Naive thymus-derived CD4-positive, alpha-beta T cell (primary cell): Measurements from ENCODE around the gene RIPOR1. TPM values are rescaled to one million over a fixed set of nuclear protein-coding genes. Genes with fewer than 3 reads are reported as not detected.

Experiments
- ATAC-seq: fragments of 150-1000 bp; cut with Tn5 transposase; 2 replicates; pipeline ENCODE4 v1.10.0; 2021; ENCODE audit warnings: mild to moderate bottlenecking, moderate library complexity
- CTCF ChIA-PET: fragments of 350-600 bp; sonication (Branson Sonifier 250); formaldehyde crosslinking; loops from one replicate; lab custom pipeline; 2021; ENCODE audit warnings: antibody characterized with exemption; lab: Charles Lee
- POLR2A ChIA-PET: fragments of 350-600 bp; sonication (Branson Sonifier 250); formaldehyde crosslinking; loops from one replicate; lab custom pipeline; 2021; ENCODE audit warnings: antibody characterized with exemption, inconsistent platforms; lab: Charles Lee
- DNase-seq, 9 donors: peaks; one replicate each; pipeline versions ENCODE4 v3.0.0 to v3.0.0-alpha.2; 2020 to 2022; ENCODE audit warnings: mixed read lengths in 1 of 9
- H3K27ac ChIP-seq: one replicate; pipeline ENCODE4 v1.7.0; 2013; ENCODE audit warnings: mild to moderate bottlenecking, low read depth, low read length, moderate library complexity
- H3K27me3 ChIP-seq, 2 donors: one replicate each; pipeline ENCODE4 v1.7.0; 2013; ENCODE audit warnings: low read length in 2 of 2, mild to moderate bottlenecking in 2 of 2, moderate library complexity in 2 of 2; ENCODE audit not compliant: control insufficient read depth in 2 of 2, insufficient read depth in 2 of 2
- H3K36me3 ChIP-seq, 3 experiments: 1 replicate in 2 of 3; 2 replicates in 1 of 3; pipeline ENCODE4 v1.7.0; 2013; ENCODE audit warnings: low read length in 3 of 3, mild to moderate bottlenecking in 3 of 3, moderate library complexity in 1 of 3; ENCODE audit not compliant: insufficient read depth in 3 of 3, control insufficient read depth in 2 of 3
- H3K4me1 ChIP-seq, 2 donors: one replicate each; pipeline ENCODE4 v1.7.0; 2013; ENCODE audit warnings: low read length in 2 of 2, mild to moderate bottlenecking in 2 of 2, moderate library complexity in 1 of 2; ENCODE audit not compliant: control insufficient read depth in 2 of 2, insufficient read depth in 2 of 2
- H3K4me3 ChIP-seq: 2 replicates; pipeline ENCODE4 v1.7.0; 2013; ENCODE audit warnings: mild to moderate bottlenecking, low read length
- H3K9me3 ChIP-seq, 3 experiments: 1 replicate in 2 of 3; 2 replicates in 1 of 3; pipeline ENCODE4 v1.7.0; 2013; ENCODE audit warnings: low read length in 3 of 3; ENCODE audit not compliant: control insufficient read depth in 2 of 3
- H3K27ac Mint-ChIP-seq, 9 donors: one replicate each; pipeline ENCODE4 v1.8.0; 2020 to 2022; ENCODE audit warnings: mixed read lengths in 9 of 9, mild to moderate bottlenecking in 8 of 9, moderate library complexity in 5 of 9, inconsistent platforms in 2 of 9
- H3K27me3 Mint-ChIP-seq, 5 donors: one replicate each; pipeline ENCODE4 v1.8.0; 2021 to 2022; ENCODE audit warnings: mixed read lengths in 5 of 5, mild to moderate bottlenecking in 1 of 5
- H3K36me3 Mint-ChIP-seq, 5 donors: one replicate each; pipeline ENCODE4 v1.8.0; 2020 to 2022; ENCODE audit warnings: mixed read lengths in 5 of 5, mild to moderate bottlenecking in 3 of 5, inconsistent platforms in 1 of 5
- H3K4me1 Mint-ChIP-seq, 7 donors: one replicate each; pipeline ENCODE4 v1.8.0; 2020 to 2022; ENCODE audit warnings: mixed read lengths in 7 of 7, mild to moderate bottlenecking in 3 of 7, inconsistent platforms in 1 of 7
- H3K4me3 Mint-ChIP-seq, 10 donors: one replicate each; pipeline ENCODE4 v1.8.0; 2020 to 2022; ENCODE audit warnings: mild to moderate bottlenecking in 10 of 10, mixed read lengths in 10 of 10, moderate library complexity in 6 of 10, inconsistent platforms in 2 of 10
- H3K9me3 Mint-ChIP-seq, 11 donors: one replicate each; pipeline ENCODE4 v1.8.0; 2020 to 2022; ENCODE audit warnings: mixed read lengths in 11 of 11, mild to moderate bottlenecking in 4 of 11, inconsistent platforms in 1 of 11, moderate library complexity in 1 of 11
- intact Hi-C, 2 donors: fragments of 100-400 bp; cut with micrococcal nuclease; formaldehyde crosslinking; loops; one replicate each; pipeline ENCODE4 v1.15.1; 2023
- polyA plus RNA-seq, 2 donors: library from polyadenylated mRNA; unstranded; fragments of 300-500 nt; fragmentation: Illumina TruSeq; gene quantifications; one replicate each; pipeline ENCODE4 v1.2.3, GENCODE V29; 2021
- total RNA-seq, 6 experiments: library from RNA in 5 of 6; stranded (reverse) in 5 of 6; gene quantifications; 1 replicate in 5 of 6; 2 replicates in 1 of 6; pipeline ENCODE4 v1.2.3 and lab custom pipeline; 2021 to 2026

RIPOR1 gene
- total and polyA plus RNA-seq, 7 experiments from 2014 or later, result 2.5 to 103 (median 47.2) TPM

- no peak for ATAC-seq
- POLR2A ChIA-PET, result interaction anchor here (0.9 to 20.8 kb wide), 5 partner anchors 13 to 122 kb away, joined by 3 to 581 read pairs (median 41); partner anchors contain the start of genes ACD, C16orf86, CARMIL2 and CTCF
- intact Hi-C loops, result no loop called here
- Mint-ChIP-seq H3K36me3 (peaks cover 0 to 21% (median 4%) of the 10 kb centered on the region in 5 donors), H3K4me1 (peaks cover 33 to 57% (median 54%) of the 10 kb centered on the region in 7 donors), H3K27me3 (no peaks in the 10 kb centered on the region), H3K27ac (peak overlapping the region in 2 of 9 donors; percentile 76 to 98), H3K9me3 (peaks cover 0 to 2% (median 0%) of the 10 kb centered on the region in 11 donors), H3K4me3 (no peak overlapping the region)
- no peak for DNase-seq
- H3K27ac ChIP-seq, result no peak overlapping the region
- peaks cover 0 to 27% (median 0%) of the 10 kb centered on the region in 3 experiments for H3K36me3 ChIP-seq
- H3K9me3 ChIP-seq, result no peaks in the 10 kb centered on the region
- H3K27me3 ChIP-seq, result no peaks in the 10 kb centered on the region
- H3K4me3 ChIP-seq, result no peak overlapping the region
- CTCF ChIA-PET, result interaction anchor here (0.8 to 6.0 kb wide), 5 partner anchors 15 to 125 kb away, joined by 3 to 256 read pairs (median 20); partner anchors contain the start of genes C16orf86, CARMIL2, CTCF and ENKD1
- peaks cover 19 to 38% of the 10 kb centered on the region in 2 donors for H3K4me1 ChIP-seq
Measured at GRCh38 chr16:67545665-67546024, 17.0 kb downstream of the RIPOR1 start.

- peaks cover 19 to 38% of the 10 kb centered on the region in 2 donors for H3K4me1 ChIP-seq
Measured at GRCh38 chr16:67546091-67546501, 17.5 kb downstream of the RIPOR1 start.

GRCh38 chr16:67546761-67547422 is 18.3 kb downstream of the RIPOR1 start:
- peaks cover 0 to 18% (median 0%) of the 10 kb centered on the region in 3 experiments for H3K36me3 ChIP-seq
- H3K9me3 Mint-ChIP-seq, result peaks cover 0 to 2% (median 0%) of the 10 kb centered on the region in 11 donors
- peak; percentile 55 for ATAC-seq

More at GRCh38 chr16:67546091-67546501, 17.5 kb downstream of the RIPOR1 start:
- H3K27ac Mint-ChIP-seq, result peak overlapping the region in 4 of 9 donors; percentile 97 to 99 (median 98)
- ChIA-PET POLR2A (interaction anchor here (0.9 to 20.8 kb wide), 5 partner anchors 13 to 122 kb away, joined by 3 to 581 read pairs (median 41); partner anchors contain the start of genes C16orf86, CARMIL2, CTCF and ENKD1), CTCF (interaction anchor here (1.6 to 6.0 kb wide), 8 partner anchors 15 to 124 kb away, joined by 3 to 256 read pairs (median 20); partner anchors contain the start of genes C16orf86, CARMIL2, CTCF and ENKD1)
- peaks cover 0 to 25% (median 0%) of the 10 kb centered on the region in 3 experiments for H3K36me3 ChIP-seq
- H3K4me1 Mint-ChIP-seq, result peaks cover 29 to 54% (median 50%) of the 10 kb centered on the region in 7 donors
- no peaks in the 10 kb centered on the region for H3K9me3 ChIP-seq
- DNase-seq, result no peak
- peak overlapping the region in 2 of 10 donors; percentile 21 to 47 for H3K4me3 Mint-ChIP-seq
- H3K27ac ChIP-seq, result peak overlapping the region; percentile 70
- no peak for ATAC-seq
- H3K36me3 Mint-ChIP-seq, result peaks cover 0 to 18% (median 0%) of the 10 kb centered on the region in 5 donors
- H3K4me3 ChIP-seq, result no peak overlapping the region
- H3K27me3 ChIP-seq, result no peaks in the 10 kb centered on the region
- H3K9me3 Mint-ChIP-seq, result peaks cover 0 to 2% (median 0%) of the 10 kb centered on the region in 11 donors
- H3K27me3 Mint-ChIP-seq, result no peaks in the 10 kb centered on the region
- intact Hi-C loops, result no loop called here

DNA sequence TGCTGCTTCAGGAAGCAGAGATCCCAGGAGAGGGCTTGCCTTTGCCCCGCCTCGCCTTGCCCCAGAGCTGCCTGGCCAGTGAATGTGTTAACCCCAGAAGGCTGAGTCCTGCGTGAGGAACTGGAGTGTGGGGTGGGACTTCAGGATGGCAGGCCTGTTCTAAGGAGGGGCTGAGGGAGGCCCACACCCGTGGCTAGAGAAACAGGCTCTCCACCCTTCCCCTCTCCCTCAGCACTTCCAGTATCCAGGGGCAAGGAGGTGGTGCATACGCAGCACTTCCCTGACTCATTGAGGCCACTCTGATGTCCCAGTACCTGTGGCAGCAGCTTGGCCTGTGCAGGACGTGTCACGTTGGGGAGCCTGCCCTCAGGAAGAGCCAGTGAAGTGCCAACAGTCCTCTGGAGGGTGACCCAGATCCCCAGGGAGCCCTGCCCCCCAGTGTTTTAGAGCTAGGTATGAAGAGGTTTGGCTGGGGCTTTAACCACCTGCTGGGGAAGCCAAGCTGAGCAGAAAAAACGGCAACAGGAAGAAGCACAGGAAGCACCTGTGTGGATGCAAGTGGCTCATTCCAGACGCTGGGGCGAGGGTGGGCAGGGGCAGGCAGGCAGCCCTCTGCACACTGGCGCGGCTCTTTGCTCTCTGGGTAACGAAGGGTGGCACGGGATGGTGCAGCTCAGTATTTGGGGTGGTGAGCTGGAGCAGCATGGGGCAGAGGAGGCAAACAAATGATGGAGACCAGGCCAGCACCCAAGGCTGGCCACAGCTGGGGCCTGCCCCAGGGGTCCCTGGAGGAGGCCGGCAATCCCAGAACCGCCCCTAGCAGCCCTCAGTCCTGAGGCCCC is 19.0 kb downstream of the RIPOR1 start:
- CTCF ChIA-PET, result interaction anchor here (0.6 to 6.0 kb wide), 33 partner anchors 10 to 326 kb away, joined by 3 to 256 read pairs (median 5); partner anchors contain the start of genes ACD, ATP6V0D1, C16orf86 and CARMIL2
- intact Hi-C loops, result loop anchor here (1.0 kb wide), 5 partner anchors 15 to 121 kb away; partner anchors contain the start of genes CARMIL2 (in 2 of the 2), CTCF (in 2 of the 2), ACD (in 1 of the 2) and PARD6A (in 1 of the 2)
- peak overlapping the region; percentile 75 to 92 (median 86) for H3K4me3 Mint-ChIP-seq
- peak in 7 of 9 donors; percentile 61 to 73 (median 69) for DNase-seq
- Histone ChIP-seq H3K4me1 (peaks cover 19 to 42% of the 10 kb centered on the region in 2 donors), H3K27ac (peak overlapping the region; percentile 70), H3K9me3 (no peaks in the 10 kb centered on the region), H3K4me3 (peak overlapping the region; percentile 56), H3K27me3 (no peaks in the 10 kb centered on the region), H3K36me3 (peaks cover 0 to 13% (median 0%) of the 10 kb centered on the region in 3 experiments)
- POLR2A ChIA-PET, result interaction anchor here (0.8 to 20.8 kb wide), 24 partner anchors 11 to 259 kb away, joined by 3 to 581 read pairs (median 4); partner anchors contain the start of genes ACD, ATP6V0D1, C16orf86 and CARMIL2
- peaks cover 0 to 2% (median 0%) of the 10 kb centered on the region in 11 donors for H3K9me3 Mint-ChIP-seq
- peak overlapping the region; percentile 84 to 99 (median 97) for H3K27ac Mint-ChIP-seq
- H3K36me3 Mint-ChIP-seq, result peaks cover 0 to 11% (median 3%) of the 10 kb centered on the region in 5 donors
- ATAC-seq, result peak; percentile 65
- H3K27me3 Mint-ChIP-seq, result no peaks in the 10 kb centered on the region
- H3K4me1 Mint-ChIP-seq, result peaks cover 26 to 57% (median 51%) of the 10 kb centered on the region in 7 donors

More at GRCh38 chr16:67546761-67547422, 18.3 kb downstream of the RIPOR1 start:
- ChIA-PET POLR2A (interaction anchor here (0.8 to 20.8 kb wide), 21 partner anchors 10 to 260 kb away, joined by 3 to 581 read pairs (median 5); partner anchors contain the start of genes ATP6V0D1, C16orf86, CARMIL2 and CTCF), CTCF (interaction anchor here (0.6 to 6.0 kb wide), 31 partner anchors 9 to 327 kb away, joined by 3 to 256 read pairs (median 5); partner anchors contain the start of genes ACD, ATP6V0D1, C16orf86 and CARMIL2)
- peak; percentile 57 to 78 (median 70) for DNase-seq
- H3K27ac Mint-ChIP-seq, result peak overlapping the region; percentile 59 to 99 (median 97)
- H3K27me3 Mint-ChIP-seq, result no peaks in the 10 kb centered on the region
- peak overlapping the region; percentile 75 to 92 (median 86) for H3K4me3 Mint-ChIP-seq
- H3K27me3 ChIP-seq, result no peaks in the 10 kb centered on the region
- peaks cover 0 to 17% (median under 1%) of the 10 kb centered on the region in 5 donors for H3K36me3 Mint-ChIP-seq
- peaks cover 19 to 40% of the 10 kb centered on the region in 2 donors for H3K4me1 ChIP-seq
- H3K9me3 ChIP-seq, result no peaks in the 10 kb centered on the region
- peaks cover 25 to 56% (median 51%) of the 10 kb centered on the region in 7 donors for H3K4me1 Mint-ChIP-seq
- peak overlapping the region; percentile 70 for H3K27ac ChIP-seq
- intact Hi-C loops, result loop anchor here (1.0 kb wide), 5 partner anchors 15 to 121 kb away; partner anchors contain the start of genes CARMIL2 (in 2 of the 2), CTCF (in 2 of the 2), ACD (in 1 of the 2) and PARD6A (in 1 of the 2)
- H3K4me3 ChIP-seq, result peak overlapping the region; percentile 56

DNA sequence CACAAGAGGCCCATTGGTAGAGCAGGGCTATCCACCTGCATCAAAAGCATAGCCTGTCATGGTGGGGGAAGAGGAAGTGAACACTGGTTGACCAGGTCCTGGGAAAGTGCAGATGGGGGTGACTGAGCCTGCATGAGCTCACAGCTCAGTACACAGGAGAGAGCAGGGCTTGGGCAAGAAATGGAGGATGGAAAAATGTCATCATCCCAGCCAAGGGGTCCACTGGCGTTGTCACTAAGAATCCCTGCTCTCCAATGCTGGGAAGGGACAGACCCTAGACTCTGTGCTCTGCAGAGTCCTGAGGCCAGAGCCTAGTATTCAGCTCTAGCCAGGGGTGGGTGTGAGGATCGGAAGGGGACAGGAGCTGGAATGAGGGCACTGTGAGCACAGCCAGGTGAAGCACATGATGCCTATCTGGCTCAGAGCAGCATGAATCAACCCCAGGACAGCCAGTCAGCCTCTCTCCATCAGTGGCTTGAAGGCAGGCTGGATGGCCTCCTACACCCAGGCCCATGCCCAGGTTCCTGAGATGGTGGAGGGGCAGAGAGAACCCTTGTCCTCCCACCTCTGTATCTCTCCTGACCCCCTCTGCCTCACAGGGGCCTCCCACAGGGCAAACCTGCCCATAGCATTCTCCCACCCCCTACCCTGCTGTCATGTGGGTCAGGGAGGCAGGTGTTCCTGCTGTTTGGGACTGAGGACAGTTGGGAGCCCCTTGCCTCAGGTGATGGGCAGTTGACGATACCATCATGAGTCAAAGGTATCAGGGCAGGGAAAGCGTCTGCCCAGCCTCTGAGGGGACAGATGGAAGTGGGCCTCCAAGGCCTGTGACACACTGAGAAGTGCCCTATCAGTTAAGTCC is 19.9 kb downstream of the RIPOR1 start:
- peaks cover 28 to 61% (median 49%) of the 10 kb centered on the region in 7 donors for H3K4me1 Mint-ChIP-seq
- peak overlapping the region; percentile 70 for H3K27ac ChIP-seq
- DNase-seq, result no peak

More for the DNA sequence above, 19.9 kb downstream of the RIPOR1 start:
- no peaks in the 10 kb centered on the region for H3K27me3 ChIP-seq
- no peaks in the 10 kb centered on the region for H3K9me3 ChIP-seq
- no peak overlapping the region for H3K4me3 ChIP-seq
- ChIA-PET CTCF (interaction anchor here (0.8 to 6.0 kb wide), 18 partner anchors 11 to 258 kb away, joined by 3 to 256 read pairs (median 9); partner anchors contain the start of genes ACD, ATP6V0D1, C16orf86 and CARMIL2), POLR2A (interaction anchor here (0.8 to 20.8 kb wide), 15 partner anchors 10 to 258 kb away, joined by 3 to 581 read pairs (median 7); partner anchors contain the start of genes ACD, ATP6V0D1, C16orf86 and CARMIL2)
- H3K36me3 Mint-ChIP-seq, result peaks cover 0 to 9% (median 3%) of the 10 kb centered on the region in 5 donors
- H3K4me3 Mint-ChIP-seq, result peak overlapping the region; percentile 28 to 92 (median 86)
- H3K9me3 Mint-ChIP-seq, result peaks cover 0 to 2% (median 0%) of the 10 kb centered on the region in 11 donors
- H3K27ac Mint-ChIP-seq, result peak overlapping the region; percentile 84 to 99 (median 97)
- H3K4me1 ChIP-seq, result peaks cover 19 to 49% of the 10 kb centered on the region in 2 donors
- peak; percentile 31 for ATAC-seq
- intact Hi-C loops, result no loop called here
- peaks cover 0 to 13% (median 0%) of the 10 kb centered on the region in 3 experiments for H3K36me3 ChIP-seq
- no peaks in the 10 kb centered on the region for H3K27me3 Mint-ChIP-seq
